NB4 (cell line): ENCODE measurements around the gene OSER1.

Experiments used
- CTCF ChIP-seq: IDR thresholded peaks from one replicate; pipeline ENCODE4 v1.5.1; 2012; ENCODE audit warnings: low read depth, low read length
- POLR2A ChIP-seq: IDR thresholded peaks from 2 replicates; pipeline ENCODE4 v1.6.1; 2011; ENCODE audit warnings: mild to moderate bottlenecking; ENCODE audit not compliant: insufficient read length; ENCODE audit errors: extremely low read depth
- TF ChIP-seq, protein P1 (sequence below): IDR thresholded peaks from 2 replicates; pipeline ENCODE4 v1.6.1; 2011; ENCODE audit warnings: low read depth, low read length

GRCh38 chr20:44256961-44257360 is 46.4 kb upstream of the OSER1 start:
- TF ChIP-seq CTCF (no peak), POLR2A (no peak)
- TF ChIP-seq, protein P1, sequence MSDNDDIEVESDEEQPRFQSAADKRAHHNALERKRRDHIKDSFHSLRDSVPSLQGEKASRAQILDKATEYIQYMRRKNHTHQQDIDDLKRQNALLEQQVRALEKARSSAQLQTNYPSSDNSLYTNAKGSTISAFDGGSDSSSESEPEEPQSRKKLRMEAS, result no peak
